ENCODE measurements around the gene MCTP1. TPM values are rescaled to one million over a fixed set of nuclear protein-coding genes. Genes with fewer than 3 reads are reported as not detected.

Gene MCTP1
- total RNA-seq, 1 experiment from 2014 or later: 5.6 TPM

GRCh38 chr5:94893412-94894135, 391.3 kb downstream of the MCTP1 start (continued):
- TF ChIP-seq, protein P1, sequence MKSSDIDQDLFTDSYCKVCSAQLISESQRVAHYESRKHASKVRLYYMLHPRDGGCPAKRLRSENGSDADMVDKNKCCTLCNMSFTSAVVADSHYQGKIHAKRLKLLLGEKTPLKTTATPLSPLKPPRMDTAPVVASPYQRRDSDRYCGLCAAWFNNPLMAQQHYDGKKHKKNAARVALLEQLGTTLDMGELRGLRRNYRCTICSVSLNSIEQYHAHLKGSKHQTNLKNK (CRISPR knock-in tag; IDR thresholded peaks at IDR 0.05): no peak
- TF ChIP-seq, protein P2, sequence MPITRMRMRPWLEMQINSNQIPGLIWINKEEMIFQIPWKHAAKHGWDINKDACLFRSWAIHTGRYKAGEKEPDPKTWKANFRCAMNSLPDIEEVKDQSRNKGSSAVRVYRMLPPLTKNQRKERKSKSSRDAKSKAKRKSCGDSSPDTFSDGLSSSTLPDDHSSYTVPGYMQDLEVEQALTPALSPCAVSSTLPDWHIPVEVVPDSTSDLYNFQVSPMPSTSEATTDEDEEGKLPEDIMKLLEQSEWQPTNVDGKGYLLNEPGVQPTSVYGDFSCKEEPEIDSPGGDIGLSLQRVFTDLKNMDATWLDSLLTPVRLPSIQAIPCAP (CRISPR knock-in tag; IDR thresholded peaks at IDR 0.05): no peak
- no peak for TF ChIP-seq E2F4 (CRISPR knock-in tag; IDR thresholded peaks at IDR 0.05; ENCODE audit: borderline replicate concordance, low read depth)
- TF ChIP-seq CREM (CRISPR knock-in tag; IDR thresholded peaks at IDR 0.05): no peak

DNA sequence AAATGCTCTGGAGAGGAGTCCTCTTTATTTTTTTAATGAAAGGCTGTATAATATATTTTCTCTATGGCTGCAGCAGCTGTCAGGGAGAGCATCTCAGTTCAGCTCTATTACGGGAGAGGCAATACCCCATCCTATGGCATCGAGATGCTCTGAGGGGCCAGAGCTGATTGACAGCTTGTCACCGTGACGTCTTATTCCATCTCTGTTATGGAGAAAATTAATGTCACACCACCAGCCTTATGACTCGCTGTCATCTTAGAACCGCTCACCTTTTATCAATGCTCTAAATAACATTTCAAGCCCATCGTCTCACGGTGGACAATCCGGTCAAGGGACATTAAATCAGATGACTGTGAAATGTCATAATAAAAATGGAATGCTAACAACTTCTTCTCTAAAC, 392.9 kb downstream of the MCTP1 start:
- H3K9me3 Mint-ChIP-seq: no peaks in the 10 kb centered on the region
- POLR2A ChIA-PET: no interaction called here
- no peak for DNase-seq (ENCODE audit: low spot score)
- H3K27me3 Mint-ChIP-seq (ENCODE audit: low read depth): no peaks in the 10 kb centered on the region
- no peaks in the 10 kb centered on the region for H3K36me3 Mint-ChIP-seq
- no peak for ATAC-seq
- TF ChIP-seq, protein P3, sequence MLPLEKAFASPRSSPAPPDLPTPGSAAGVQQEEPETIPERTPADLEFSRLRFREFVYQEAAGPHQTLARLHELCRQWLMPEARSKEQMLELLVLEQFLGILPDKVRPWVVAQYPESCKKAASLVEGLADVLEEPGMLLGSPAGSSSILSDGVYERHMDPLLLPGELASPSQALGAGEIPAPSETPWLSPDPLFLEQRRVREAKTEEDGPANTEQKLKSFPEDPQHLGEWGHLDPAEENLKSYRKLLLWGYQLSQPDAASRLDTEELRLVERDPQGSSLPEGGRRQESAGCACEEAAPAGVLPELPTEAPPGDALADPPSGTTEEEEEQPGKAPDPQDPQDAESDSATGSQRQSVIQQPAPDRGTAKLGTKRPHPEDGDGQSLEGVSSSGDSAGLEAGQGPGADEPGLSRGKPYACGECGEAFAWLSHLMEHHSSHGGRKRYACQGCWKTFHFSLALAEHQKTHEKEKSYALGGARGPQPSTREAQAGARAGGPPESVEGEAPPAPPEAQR (CRISPR knock-in tag; IDR thresholded peaks at IDR 0.05): no peak
- TF ChIP-seq ZNF232 (CRISPR knock-in tag; IDR thresholded peaks at IDR 0.05) (no peak), ZNF121 (CRISPR knock-in tag; IDR thresholded peaks at IDR 0.05) (no peak), NFATC4 (CRISPR knock-in tag; IDR thresholded peaks at IDR 0.05) (no peak), CREB1 (CRISPR knock-in tag; IDR thresholded peaks at IDR 0.05) (no peak), E2F4 (CRISPR knock-in tag; IDR thresholded peaks at IDR 0.05; ENCODE audit: borderline replicate concordance, low read depth) (no peak)
- peaks cover 8% of the 10 kb centered on the region; the same call in 1 of the 2 replicates for H3K4me1 Mint-ChIP-seq
- H3K27ac Mint-ChIP-seq: no peak overlapping the region
- no peak overlapping the region for H3K4me3 Mint-ChIP-seq
- CTCF ChIA-PET: interaction anchor here (0.8 to 1.3 kb wide), 2 partner anchors 42 to 154 kb away, joined by 3 read pairs; no protein-coding TSS in a partner anchor

DNA sequence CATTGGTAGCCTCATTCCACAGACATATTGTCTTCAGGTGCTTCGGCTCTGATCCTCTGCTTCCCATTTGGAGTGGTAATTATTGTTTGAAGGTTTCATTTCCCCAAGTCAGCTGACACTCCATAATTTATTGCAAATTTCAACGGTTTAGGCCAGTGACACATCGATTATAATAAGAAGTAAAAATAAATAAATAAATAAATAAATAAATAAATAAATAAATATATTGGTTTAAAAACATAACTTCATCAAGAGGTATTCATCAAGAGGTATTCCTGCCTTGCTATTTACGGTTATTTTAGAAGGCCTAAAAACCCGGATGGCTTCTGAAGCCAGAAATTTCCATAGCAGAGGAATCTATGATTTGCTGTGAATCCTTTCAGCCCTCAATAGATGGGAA, 393.3 kb downstream of the MCTP1 start:
- no peaks in the 10 kb centered on the region for H3K36me3 Mint-ChIP-seq
- ChIA-PET POLR2A (no interaction called here), CTCF (interaction anchor here (0.8 to 1.3 kb wide), 2 partner anchors 42 to 154 kb away, joined by 3 read pairs; no protein-coding TSS in a partner anchor)
- ATAC-seq: no peak
- H3K27me3 Mint-ChIP-seq (ENCODE audit: low read depth): no peaks in the 10 kb centered on the region
- H3K4me3 Mint-ChIP-seq: no peak overlapping the region
- TF ChIP-seq HMGA2 (CRISPR knock-in tag; IDR thresholded peaks at IDR 0.05) (peak; percentile 70), ARID4B (CRISPR knock-in tag; IDR thresholded peaks at IDR 0.05; ENCODE audit: borderline replicate concordance) (no peak)
- no peak overlapping the region for H3K27ac Mint-ChIP-seq
- peaks cover 8% of the 10 kb centered on the region; the same call in 1 of the 2 replicates for H3K4me1 Mint-ChIP-seq
- no peak for DNase-seq (ENCODE audit: low spot score)
- H3K9me3 Mint-ChIP-seq: no peaks in the 10 kb centered on the region

Data from WTC11 (cell line).